ENCODE measurements around the gene CFAP74.

GRCh38 chr1:2014181-2014580 is 10.6 kb upstream of the CFAP74 start:
- TF ChIP-seq GATA2 (IDR thresholded peaks at IDR 0.05; ENCODE audit: low read depth, low read length) (no peak), GATA3 (IDR thresholded peaks at IDR 0.05; ENCODE audit: low read depth, low read length) (no peak)
